GM21786 (cell line): ENCODE data around the gene SLC8B1.

ENCODE experiments used
- ATAC-seq: cut with Tn5 transposase; IDR thresholded peaks from one replicate; pipeline ENCODE4 v1.9.1; 2021; ENCODE audit not compliant: unreplicated experiment

The SLC8B1 gene

GRCh38 chr12:113248842-113249435, 86.0 kb downstream of the SLC8B1 start:
- no peak for ATAC-seq
